CD14-positive monocyte (primary cell): ENCODE data around the gene NPLOC4. TPM values are rescaled to one million over a fixed set of nuclear protein-coding genes. Genes with fewer than 3 reads are reported as not detected.
A peak's percentile ranks its signal among the peaks of the same experiment; 100 is the strongest.

Source experiments
- DNase-seq, 3 donors: peaks; one replicate each; pipeline ENCODE4 v3.0.0-alpha.2; 2011 to 2022
- H2AFZ ChIP-seq: 2 replicates; pipeline ENCODE4 v1.6.0; 2012; ENCODE audit warnings: mild to moderate bottlenecking, low read depth, low read length, inconsistent platforms; ENCODE audit not compliant: insufficient read depth, poor library complexity, severe bottlenecking
- H3K27ac ChIP-seq, 2 donors: 1 replicate in 1 of 2; 2 replicates in 1 of 2; pipeline ENCODE4 v1.5.1; 2012 to 2013; ENCODE audit warnings: low read length in 2 of 2, control low read depth in 1 of 2, inconsistent platforms in 1 of 2, low read depth in 1 of 2, mild to moderate bottlenecking in 1 of 2
- H3K27me3 ChIP-seq, 2 donors: one replicate each; pipeline versions ENCODE4 v1.6.0 to v1.6.1; 2011 to 2013; ENCODE audit warnings: low read length in 2 of 2; ENCODE audit not compliant: control insufficient read depth in 2 of 2, insufficient read depth in 2 of 2
- H3K36me3 ChIP-seq, 2 donors: replicated peaks in 1 of 2; 1 replicate in 1 of 2; 2 replicates in 1 of 2; pipeline versions ENCODE4 v1.5.1 to v1.6.1; 2012 to 2013; ENCODE audit warnings: low read length in 2 of 2, control low read depth in 1 of 2, inconsistent platforms in 1 of 2, mild to moderate bottlenecking in 1 of 2; ENCODE audit not compliant: insufficient read depth in 2 of 2, control insufficient read depth in 1 of 2
- H3K4me1 ChIP-seq, 2 donors: 1 replicate in 1 of 2; 2 replicates in 1 of 2; pipeline versions ENCODE4 v1.5.1 to v1.6.1; 2012 to 2013; ENCODE audit warnings: low read length in 2 of 2, control low read depth in 1 of 2, inconsistent platforms in 1 of 2, mild to moderate bottlenecking in 1 of 2, moderate library complexity in 1 of 2; ENCODE audit not compliant: insufficient read depth in 2 of 2, control insufficient read depth in 1 of 2
- H3K4me2 ChIP-seq: replicated peaks from 2 replicates; pipeline ENCODE3; 2012; ENCODE audit warnings: low read length, moderate library complexity, mild to moderate bottlenecking; ENCODE audit not compliant: poor library complexity, severe bottlenecking; ENCODE audit errors: extremely low read depth
- H3K4me3 ChIP-seq, 3 experiments: fragments of 200-600 bp in 1 of 3; sonication (generic) in 1 of 3; replicated peaks in 1 of 3; 1 replicate in 2 of 3; 2 replicates in 1 of 3; pipeline ENCODE4 v1.5.1; 2011 to 2013; ENCODE audit warnings: low read length in 3 of 3, mild to moderate bottlenecking in 3 of 3, control low read depth in 2 of 3, low read depth in 2 of 3, inconsistent platforms in 1 of 3, moderate library complexity in 1 of 3
- H3K79me2 ChIP-seq: 2 replicates; pipeline ENCODE4 v1.6.0; 2012; ENCODE audit warnings: mild to moderate bottlenecking, control low read depth, inconsistent platforms, low read length, moderate library complexity; ENCODE audit not compliant: insufficient read depth
- H3K9ac ChIP-seq: 2 replicates; pipeline ENCODE4 v1.6.0; 2017; ENCODE audit warnings: low read length, mild to moderate bottlenecking; ENCODE audit not compliant: insufficient read depth, poor library complexity, severe bottlenecking
- H3K9me3 ChIP-seq, 2 donors: replicated peaks in 1 of 2; 1 replicate in 1 of 2; 2 replicates in 1 of 2; pipeline versions ENCODE4 v1.5.1 to v1.6.1; 2012 to 2013; ENCODE audit warnings: low read length in 2 of 2, control low read depth in 1 of 2; ENCODE audit not compliant: control insufficient read depth in 1 of 2, insufficient read depth in 1 of 2
- H4K20me1 ChIP-seq: 2 replicates; pipeline ENCODE4 v1.6.0; 2012; ENCODE audit warnings: mild to moderate bottlenecking, low read length, control low read depth, moderate library complexity; ENCODE audit not compliant: insufficient read depth
- H3K27ac Mint-ChIP-seq, 7 donors: one replicate each; pipeline ENCODE4 v1.8.0; 2020; ENCODE audit warnings: mild to moderate bottlenecking in 7 of 7, mixed read lengths in 7 of 7, moderate library complexity in 6 of 7, inconsistent platforms in 2 of 7
- H3K27me3 Mint-ChIP-seq, 3 donors: one replicate each; pipeline ENCODE4 v1.8.0; 2021 to 2022; ENCODE audit warnings: low read depth in 3 of 3, mild to moderate bottlenecking in 3 of 3, mixed read lengths in 3 of 3, moderate library complexity in 3 of 3, inconsistent platforms in 1 of 3
- H3K36me3 Mint-ChIP-seq, 2 donors: one replicate each; pipeline ENCODE4 v1.8.0; 2020; ENCODE audit warnings: mixed read lengths in 2 of 2, inconsistent platforms in 1 of 2, mild to moderate bottlenecking in 1 of 2
- H3K4me1 Mint-ChIP-seq: one replicate; pipeline ENCODE4 v1.8.0; 2020; ENCODE audit warnings: mild to moderate bottlenecking, mixed read lengths
- H3K4me3 Mint-ChIP-seq, 2 donors: one replicate each; pipeline ENCODE4 v1.8.0; 2020; ENCODE audit warnings: mild to moderate bottlenecking in 2 of 2, mixed read lengths in 2 of 2, moderate library complexity in 1 of 2
- H3K9me3 Mint-ChIP-seq, 7 donors: one replicate each; pipeline ENCODE4 v1.8.0; 2020 to 2022; ENCODE audit warnings: mixed read lengths in 7 of 7, mild to moderate bottlenecking in 6 of 7, moderate library complexity in 6 of 7, inconsistent platforms in 2 of 7
- CTCF ChIP-seq: fragments of 200-600 bp; IDR thresholded peaks from one replicate; pipeline ENCODE4 v1.8.0; 2022; ENCODE audit warnings: antibody characterized with exemption, mild to moderate bottlenecking
- WGBS: methylation state at CpG from one replicate; pipeline ENCODE4 v1.1.5; 2013; ENCODE audit warnings: missing lambda C conversion rate; ENCODE audit not compliant: insufficient coverage; 5-methylcytosine and 5-hydroxymethylcytosine counted together
- intact Hi-C, 2 donors: fragments of 100-400 bp; cut with micrococcal nuclease; formaldehyde crosslinking; loops; one replicate each; pipeline versions ENCODE4 v1.15.0 to v1.15.1; 2023
- polyA plus RNA-seq, 3 donors: library from polyadenylated mRNA; depleted of rRNA in 1 of 3; unstranded in 2 of 3; stranded (reverse) in 1 of 3; fragments of 300-500 nt in 2 of 3; fragments of >200 nt in 1 of 3; fragmentation: Illumina TruSeq in 2 of 3; gene quantifications; 1 replicate in 2 of 3; 2 replicates in 1 of 3; pipeline ENCODE4 v1.2.3, GENCODE V29; 2012 to 2021

The NPLOC4 gene
- polyA plus RNA-seq, 3 donors: 92.1 to 112 (median 106) TPM

- no peak overlapping the region for H3K4me3 ChIP-seq
Measured at GRCh38 chr17:81535480-81536298, 101.2 kb downstream of the NPLOC4 start.

GRCh38 chr17:81535007-81535328, 101.9 kb downstream of the NPLOC4 start:
- peaks cover 35 to 53% (median 41%) of the 10 kb centered on the region in 3 donors for H3K27me3 Mint-ChIP-seq
- H3K27me3 ChIP-seq: peaks cover 9 to 55% of the 10 kb centered on the region in 2 donors

More at GRCh38 chr17:81535480-81536298, 101.2 kb downstream of the NPLOC4 start:
- Histone ChIP-seq H2AFZ (no peak overlapping the region), H4K20me1 (peaks cover 13% of the 10 kb centered on the region), H3K27me3 (peaks cover 9 to 48% of the 10 kb centered on the region in 2 donors), H3K27ac (no peak overlapping the region), H3K4me1 (peaks cover 7 to 12% of the 10 kb centered on the region in 2 donors), H3K9me3 (peaks cover 0 to 16% of the 10 kb centered on the region in 2 donors), H3K36me3 (peaks cover 22 to 29% of the 10 kb centered on the region in 2 donors), H3K4me2 (no peak overlapping the region), H3K79me2 (no peaks in the 10 kb centered on the region), H3K9ac (no peak overlapping the region)
- Mint-ChIP-seq H3K9me3 (peaks cover 0 to 6% (median 2%) of the 10 kb centered on the region in 7 donors), H3K27me3 (peaks cover 35 to 53% (median 41%) of the 10 kb centered on the region in 3 donors), H3K27ac (no peak overlapping the region), H3K4me1 (peaks cover 11% of the 10 kb centered on the region), H3K36me3 (peaks cover 18 to 29% of the 10 kb centered on the region in 2 donors), H3K4me3 (peak overlapping the region in 1 of 2 donors; percentile 78)
- TF ChIP-seq CTCF: no peak
- DNase-seq: no peak
- intact Hi-C loops: loop anchor here in 1 of 2 donors (5.0 kb wide), 1 partner anchor 278 kb away; no protein-coding TSS in a partner anchor
- 75% methylated on average over 10 of the region's 13 CpGs for WGBS

More at GRCh38 chr17:81535007-81535328, 101.9 kb downstream of the NPLOC4 start:
- 74% methylated on average over 3 of the region's 5 CpGs for WGBS
- DNase-seq: no peak
- Mint-ChIP-seq H3K9me3 (peaks cover 0 to 6% (median 2%) of the 10 kb centered on the region in 7 donors), H3K4me3 (peak overlapping the region in 1 of 2 donors; percentile 35), H3K27ac (no peak overlapping the region), H3K4me1 (peaks cover 11% of the 10 kb centered on the region), H3K36me3 (peaks cover 13 to 22% of the 10 kb centered on the region in 2 donors)
- no peak overlapping the region for H3K27ac ChIP-seq
- peaks cover 7 to 12% of the 10 kb centered on the region in 2 donors for H3K4me1 ChIP-seq
- H3K4me2 ChIP-seq: no peak overlapping the region
- intact Hi-C loops: loop anchor here in 1 of 2 donors (5.0 kb wide), 1 partner anchor 278 kb away; no protein-coding TSS in a partner anchor
- H4K20me1 ChIP-seq: peaks cover 13% of the 10 kb centered on the region
- no peak overlapping the region for H3K4me3 ChIP-seq
- peaks cover 15 to 22% of the 10 kb centered on the region in 2 donors for H3K36me3 ChIP-seq
- no peaks in the 10 kb centered on the region for H3K79me2 ChIP-seq
- no peak overlapping the region for H2AFZ ChIP-seq
- H3K9ac ChIP-seq: no peak overlapping the region
- H3K9me3 ChIP-seq: peaks cover 0 to 16% of the 10 kb centered on the region in 2 donors
- TF ChIP-seq CTCF: no peak
